Activated CD4-positive, alpha-beta T cell treated with anti-CD3 and anti-CD28 coated beads, Interleukin-2, amount 50 U/mL, for 24 hours (primary cell): ENCODE data around the gene TCERG1L.
"Not testable (repeated sequence)": the region's sequence is repeated elsewhere in the genome, so short reads cannot be mapped to it uniquely, and the experiment has no call there.

Source experiments
- DNase-seq, 2 donors: peaks; one replicate each; pipeline ENCODE4 v3.0.0-alpha.2; 2020; ENCODE audit warnings: low read depth in 1 of 2, low spot score in 1 of 2

The TCERG1L gene, protein sequence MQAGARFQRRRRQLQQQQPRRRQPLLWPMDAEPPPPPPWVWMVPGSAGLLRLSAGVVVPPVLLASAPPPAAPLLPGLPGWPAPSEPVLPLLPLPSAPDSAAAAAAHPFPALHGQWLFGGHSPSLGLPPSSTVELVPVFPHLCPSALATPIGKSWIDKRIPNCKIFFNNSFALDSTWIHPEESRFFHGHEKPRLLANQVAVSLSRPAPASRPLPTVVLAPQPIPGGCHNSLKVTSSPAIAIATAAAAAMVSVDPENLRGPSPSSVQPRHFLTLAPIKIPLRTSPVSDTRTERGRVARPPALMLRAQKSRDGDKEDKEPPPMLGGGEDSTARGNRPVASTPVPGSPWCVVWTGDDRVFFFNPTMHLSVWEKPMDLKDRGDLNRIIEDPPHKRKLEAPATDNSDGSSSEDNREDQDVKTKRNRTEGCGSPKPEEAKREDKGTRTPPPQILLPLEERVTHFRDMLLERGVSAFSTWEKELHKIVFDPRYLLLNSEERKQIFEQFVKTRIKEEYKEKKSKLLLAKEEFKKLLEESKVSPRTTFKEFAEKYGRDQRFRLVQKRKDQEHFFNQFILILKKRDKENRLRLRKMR

DNA sequence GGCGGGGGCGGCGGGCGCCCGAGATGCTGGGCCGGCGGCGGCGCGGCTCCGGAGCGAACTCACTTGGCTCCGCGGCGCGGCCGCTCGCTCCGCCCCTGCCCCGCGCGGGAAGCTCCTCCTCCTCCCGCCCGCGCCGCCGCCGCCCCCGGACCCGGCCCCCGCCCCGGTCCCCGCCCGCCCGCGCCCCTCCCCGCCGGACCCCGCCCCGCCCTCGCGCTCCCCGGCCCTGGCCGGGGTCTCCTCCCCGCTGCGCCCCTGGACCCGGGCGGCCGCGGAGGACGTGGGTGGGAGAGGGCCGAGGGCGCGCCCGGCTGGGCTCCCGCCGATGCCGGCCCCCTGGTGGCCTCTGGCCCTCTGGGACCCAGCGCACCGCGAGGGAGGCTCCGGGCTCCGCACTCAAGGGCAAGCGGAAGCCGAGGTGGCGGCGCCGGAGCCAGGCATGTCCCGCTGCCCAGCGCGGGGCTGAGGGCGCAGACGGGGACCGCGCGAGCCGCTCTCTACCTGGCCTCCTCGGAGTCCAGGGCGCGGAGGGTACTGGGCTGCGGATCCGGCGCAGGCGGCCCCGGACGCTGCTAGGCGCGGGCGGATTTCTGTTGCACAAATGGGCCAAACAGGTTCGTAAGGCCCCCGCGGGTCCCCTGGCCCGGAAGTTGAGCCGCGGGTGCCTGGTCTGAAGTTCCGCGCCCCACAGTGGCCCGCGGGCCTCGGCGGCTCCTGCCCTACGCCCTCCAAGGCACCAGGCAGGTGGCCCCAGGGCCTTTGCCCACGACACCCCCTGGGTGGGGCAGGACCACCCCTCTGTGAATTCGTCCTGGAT, at the start of gene TCERG1L:
TCERG1L (minus strand) TSS at position 61 of the 817 bp plus-strand sequence. CDS start 86 bp downstream, outside the sequence.
- DNase-seq, result no peak

- DNase-seq, result no peak
These were observed 47.4 kb upstream of the TCERG1L start for GRCh38 chr10:131358741-131359442.

DNA sequence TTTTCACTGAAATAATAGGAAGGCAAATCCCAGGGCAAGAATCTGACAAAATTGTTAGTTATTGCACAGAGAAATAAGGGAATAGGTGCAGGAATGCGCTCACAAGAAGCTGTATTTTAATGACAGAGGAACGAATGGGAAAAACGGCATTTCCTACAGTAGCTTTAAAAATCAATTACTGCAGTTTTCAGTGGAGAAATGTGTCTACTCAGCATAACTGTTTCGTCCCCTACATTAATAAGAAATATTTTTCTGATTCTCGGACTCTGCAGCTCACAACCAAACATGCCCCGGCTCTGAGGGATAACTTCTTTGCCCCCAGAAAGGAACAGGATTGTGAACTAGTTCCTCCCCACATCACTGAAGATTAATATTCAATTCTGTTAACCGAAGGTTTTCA, 44.9 kb upstream of the TCERG1L start:
- no peak for DNase-seq

GRCh38 chr10:131355881-131356280, 44.4 kb upstream of the TCERG1L start:
- DNase-seq, result no peak

- DNase-seq, result no peak
These were observed 43.5 kb upstream of the TCERG1L start for GRCh38 chr10:131355056-131355455.

GRCh38 chr10:131354380-131354779, 42.9 kb upstream of the TCERG1L start:
- DNase-seq, result no peak

DNA sequence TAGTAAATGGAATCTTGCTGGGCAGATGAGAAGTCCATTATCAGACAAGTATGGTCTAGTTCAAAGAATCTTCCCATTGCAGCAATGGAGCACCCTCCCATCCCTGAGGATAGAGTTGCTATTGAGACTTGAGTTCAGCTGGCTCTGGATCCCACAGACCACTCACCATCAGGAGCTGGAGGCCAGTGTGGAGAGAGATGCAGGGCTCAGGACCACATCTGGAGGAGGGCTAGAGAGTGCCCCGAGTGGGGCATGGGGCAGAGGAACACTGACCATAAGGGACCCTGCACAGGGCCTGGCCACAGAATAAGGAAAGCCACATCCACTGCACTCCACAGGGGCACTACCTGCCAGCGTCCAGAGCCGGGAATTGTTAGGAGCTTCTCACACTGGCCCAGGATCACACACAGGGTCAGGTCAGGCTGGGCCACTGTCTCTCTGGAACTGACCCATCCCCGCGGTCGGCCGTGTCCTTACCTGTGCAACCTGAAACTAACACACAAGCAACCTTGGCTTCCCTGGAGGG, 41.3 kb upstream of the TCERG1L start:
- no peak for DNase-seq

DNA sequence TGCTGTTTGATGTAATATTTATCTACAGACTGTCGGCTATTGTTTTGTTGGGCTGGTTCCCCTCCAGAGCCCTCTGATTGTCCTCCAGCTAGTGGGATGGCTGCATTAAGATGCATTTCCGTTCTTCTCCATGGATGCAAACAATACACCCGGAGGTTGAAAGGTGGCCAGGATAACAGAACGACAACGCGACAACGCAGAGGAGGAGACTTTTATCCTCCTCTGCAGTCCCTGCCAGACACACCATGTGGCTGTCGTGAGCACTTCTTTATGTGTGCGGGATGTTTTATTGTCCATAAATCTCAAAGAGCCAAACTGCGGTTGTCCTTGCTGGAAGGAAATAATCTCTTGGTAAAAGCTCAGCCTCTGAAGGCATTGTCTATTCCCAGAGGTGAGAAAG, 39.1 kb upstream of the TCERG1L start:
- DNase-seq, result no peak

DNA sequence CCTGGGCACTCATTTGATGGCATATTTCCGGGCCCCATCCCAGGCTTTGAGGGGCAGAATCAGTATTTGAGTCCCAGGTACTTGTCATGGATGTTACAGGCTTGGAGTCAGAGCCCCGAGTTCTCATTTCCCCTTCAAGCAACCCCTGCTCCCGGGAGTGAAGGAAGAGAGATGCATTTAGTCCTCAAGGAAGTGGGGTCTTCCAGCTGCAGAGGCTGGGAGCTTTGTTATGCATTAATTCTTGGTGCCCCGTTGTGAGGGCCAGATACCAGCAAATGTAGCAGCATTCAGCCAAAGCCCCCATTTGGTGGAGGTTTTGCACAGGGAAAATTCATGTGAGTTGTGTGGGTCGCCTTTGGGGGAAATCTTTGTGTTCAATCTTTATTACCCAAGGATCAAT, 38.7 kb upstream of the TCERG1L start:
- DNase-seq, result no peak

GRCh38 chr10:131346456-131346855, 34.9 kb upstream of the TCERG1L start:
- no peak for DNase-seq

- DNase-seq, result no peak
These were observed 34.2 kb upstream of the TCERG1L start for GRCh38 chr10:131345691-131346090.

- no peak for DNase-seq
These were observed 33.2 kb upstream of the TCERG1L start for GRCh38 chr10:131344747-131345146.

- DNase-seq, result no peak
These were observed 26.2 kb upstream of the TCERG1L start for GRCh38 chr10:131337741-131338140.

DNA sequence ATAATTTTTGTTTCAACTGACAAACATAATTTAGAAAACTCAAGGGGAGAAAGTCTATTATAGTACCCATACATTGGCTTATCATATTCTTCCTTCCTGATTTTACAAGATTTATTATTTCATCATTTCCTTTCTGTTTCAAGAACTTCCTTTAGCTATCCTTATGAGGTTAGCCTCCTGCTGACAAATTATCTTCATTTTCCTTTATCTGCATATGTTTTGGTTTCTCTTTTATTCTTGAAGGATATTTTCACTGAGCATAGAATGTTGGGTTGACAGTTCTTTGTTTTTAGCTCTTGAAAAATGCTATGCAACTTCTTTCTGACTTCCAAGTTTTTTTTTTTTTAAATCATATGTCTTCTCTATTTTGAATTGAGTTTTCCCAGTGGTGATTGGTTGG, 21.3 kb upstream of the TCERG1L start:
- no peak for DNase-seq

DNA sequence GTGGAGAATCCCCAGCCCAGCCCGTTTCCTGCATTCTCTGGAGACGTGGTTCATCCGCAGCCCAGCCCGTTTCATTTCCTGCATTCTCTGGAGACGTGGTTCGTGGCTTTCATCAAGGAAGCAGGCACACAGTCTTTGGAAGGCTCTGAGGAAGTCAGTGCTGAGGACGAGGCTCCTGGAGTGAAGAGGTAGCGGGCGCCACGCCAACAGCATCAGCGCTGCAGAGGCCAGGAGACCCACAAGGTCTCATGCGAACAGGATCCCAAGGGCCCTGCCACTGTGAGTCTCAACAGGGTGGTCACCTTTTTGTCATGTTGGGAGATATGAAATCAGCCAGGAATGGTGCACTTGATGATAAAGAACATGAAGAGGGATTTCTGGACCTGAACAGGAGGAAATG, 12.4 kb upstream of the TCERG1L start:
- DNase-seq, result no peak

DNA sequence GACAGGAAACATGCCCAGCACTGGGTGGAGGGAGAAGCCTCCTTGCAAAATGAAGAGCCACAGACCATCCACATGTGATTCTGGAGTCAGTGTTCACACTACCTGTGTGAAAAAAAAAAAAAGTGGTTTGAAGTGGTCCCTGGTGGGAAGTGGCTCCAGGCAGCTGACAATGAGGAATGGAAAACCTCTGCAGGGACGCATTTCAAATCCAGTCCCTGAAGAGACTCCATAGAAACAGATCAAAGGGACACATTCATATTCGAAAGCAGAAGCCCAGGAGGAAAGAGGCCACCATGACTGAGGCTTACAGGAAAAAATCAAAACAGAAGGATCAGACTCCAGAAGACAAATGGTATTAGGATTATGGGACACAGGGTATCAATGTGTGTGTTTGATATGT, 11.5 kb upstream of the TCERG1L start:
- no peak for DNase-seq

DNA sequence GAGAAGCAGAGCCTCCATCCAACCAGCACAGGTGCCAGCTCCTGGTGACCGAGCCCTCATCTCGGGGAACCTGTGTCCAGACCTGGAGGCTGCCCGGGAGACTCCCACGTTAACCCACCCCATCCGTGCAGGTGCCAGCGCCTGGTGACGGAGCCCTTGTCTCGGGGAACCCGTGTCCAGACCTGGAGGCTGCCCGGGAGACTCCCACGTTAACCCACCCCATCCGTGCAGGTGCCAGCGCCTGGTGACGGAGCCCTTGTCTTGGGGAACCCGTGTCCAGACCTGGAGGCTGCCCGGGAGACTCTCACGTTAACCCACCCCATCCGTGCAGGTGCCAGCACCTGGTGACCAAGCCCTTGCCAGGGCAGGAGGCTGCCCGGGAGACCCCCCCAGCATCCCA, 11.1 kb upstream of the TCERG1L start:
- not testable (repeated sequence) for DNase-seq

DNA sequence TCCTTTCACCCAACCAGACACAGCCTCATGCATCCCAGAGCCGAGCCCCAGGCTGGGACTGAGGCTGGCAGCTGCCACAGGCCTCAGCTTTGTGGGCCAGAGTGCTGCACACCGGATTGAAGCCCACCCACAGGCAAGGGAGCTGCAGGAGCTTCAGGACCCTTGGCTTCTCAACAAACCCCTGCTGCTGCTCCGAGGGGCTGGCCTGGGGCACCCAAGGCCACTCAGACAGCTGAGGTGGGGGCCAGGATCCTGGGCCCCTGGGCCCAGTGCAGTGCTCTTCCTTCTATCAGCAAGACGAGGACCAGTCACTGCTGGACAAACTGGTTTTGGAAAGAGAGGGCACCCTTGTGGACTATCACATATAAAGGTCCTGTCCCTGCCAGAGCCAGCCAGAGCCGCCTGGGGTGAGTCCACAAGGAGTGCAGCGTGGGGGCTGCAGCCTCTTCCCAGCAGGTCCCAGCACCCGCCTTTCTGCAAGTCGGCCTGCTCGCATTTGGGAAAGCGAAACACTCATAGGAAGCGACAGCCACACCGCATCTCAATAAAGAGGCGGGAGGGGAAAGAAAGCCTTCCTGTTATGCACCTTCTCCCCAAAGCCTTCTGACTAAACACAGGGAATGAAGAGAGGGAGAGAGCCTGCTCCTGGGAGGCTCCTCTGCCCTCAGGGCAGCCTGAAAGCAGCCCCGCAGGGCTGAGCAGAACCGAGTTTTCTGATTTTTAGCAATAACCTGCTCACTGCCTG, 9.5 kb upstream of the TCERG1L start:
- DNase-seq, result no peak

- no peak for DNase-seq
These were observed 7.3 kb upstream of the TCERG1L start for GRCh38 chr10:131318814-131319213.

- DNase-seq, result no peak
These were observed 6.8 kb upstream of the TCERG1L start for GRCh38 chr10:131318291-131318690.
